ENCODE measurements around the gene MICAL2.

DNA sequence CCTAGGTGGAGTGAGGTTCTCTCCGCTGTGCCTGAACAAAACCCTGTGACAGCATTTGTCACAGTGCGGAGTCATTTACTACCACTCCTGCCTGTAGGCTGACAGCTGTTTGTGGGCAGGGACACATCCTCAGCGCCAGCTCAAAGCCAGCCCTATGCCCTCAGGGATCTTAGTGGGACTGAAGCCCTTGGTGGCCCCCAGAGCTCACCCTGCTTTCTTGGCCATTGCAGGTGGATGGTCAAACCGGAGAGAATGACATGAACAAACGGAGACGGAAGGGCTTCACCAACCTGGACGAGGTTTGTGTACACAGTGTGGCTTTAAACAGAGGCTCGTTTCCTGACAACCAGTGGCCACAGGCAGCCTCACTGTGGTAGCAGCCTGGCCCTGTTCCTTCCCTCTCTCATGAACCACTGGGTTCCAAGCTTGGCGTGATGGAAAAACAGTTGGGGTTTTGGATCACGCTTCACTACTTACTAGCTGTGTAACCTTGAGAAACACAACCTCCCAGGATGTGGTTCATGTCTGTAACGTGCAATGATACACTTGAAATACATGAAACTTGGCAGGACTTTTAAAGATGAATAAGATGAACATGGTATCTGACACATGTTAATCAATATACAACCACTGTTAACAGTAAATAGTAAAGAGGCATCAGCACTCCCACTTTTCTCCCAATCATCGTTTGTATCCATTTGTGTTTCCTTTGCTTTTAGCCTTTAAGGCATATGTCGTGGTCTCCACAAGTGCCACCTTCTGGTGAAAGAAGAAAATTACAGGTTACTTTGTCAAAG lies 125.8 kb downstream of the MICAL2 start:
- no peak for TF ChIP-seq POLR2A (IDR thresholded peaks at IDR 0.05; ENCODE audit: low read depth, low read length)
- TF ChIP-seq ZBTB33 (IDR thresholded peaks at IDR 0.05): no peak
- TF ChIP-seq SIX5 (IDR thresholded peaks at IDR 0.05; ENCODE audit: low read depth, low read length, severe bottlenecking): no peak
